Stimulated activated CD4-positive, alpha-beta T cell treated with anti-CD3 and anti-CD28 coated beads, Interleukin-1b, Interleukin-23, amount 100 ng/mL, for 4 hours (primary cell): ENCODE data around the gene SORCS2.

ENCODE experiments used
- DNase-seq, 2 donors: peaks; one replicate each; pipeline ENCODE4 v3.0.0-alpha.2; 2020; ENCODE audit warnings: low read depth in 2 of 2

SORCS2 gene

GRCh38 chr4:7353846-7354610, 161.7 kb downstream of the SORCS2 start:
- DNase-seq, result no peak

DNA sequence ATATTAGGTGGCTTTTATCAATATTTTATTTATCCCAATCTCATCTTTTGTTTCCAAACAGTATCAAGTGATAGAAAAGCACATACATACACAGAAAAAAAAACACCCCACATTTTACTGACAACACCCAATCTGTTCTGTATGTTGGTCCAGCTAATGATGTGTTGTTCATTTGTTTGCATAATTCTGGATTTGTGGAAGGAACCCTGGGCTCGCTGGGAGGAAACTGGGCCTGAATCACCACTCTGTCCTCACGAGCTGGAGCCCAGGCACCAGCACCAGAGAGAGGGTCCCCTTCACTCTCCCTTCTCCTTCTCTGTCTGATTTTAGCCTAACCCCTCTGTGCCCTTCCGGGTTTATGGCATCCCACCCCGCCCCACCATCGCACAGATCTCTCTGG, 162.6 kb downstream of the SORCS2 start:
- DNase-seq, result no peak

DNA sequence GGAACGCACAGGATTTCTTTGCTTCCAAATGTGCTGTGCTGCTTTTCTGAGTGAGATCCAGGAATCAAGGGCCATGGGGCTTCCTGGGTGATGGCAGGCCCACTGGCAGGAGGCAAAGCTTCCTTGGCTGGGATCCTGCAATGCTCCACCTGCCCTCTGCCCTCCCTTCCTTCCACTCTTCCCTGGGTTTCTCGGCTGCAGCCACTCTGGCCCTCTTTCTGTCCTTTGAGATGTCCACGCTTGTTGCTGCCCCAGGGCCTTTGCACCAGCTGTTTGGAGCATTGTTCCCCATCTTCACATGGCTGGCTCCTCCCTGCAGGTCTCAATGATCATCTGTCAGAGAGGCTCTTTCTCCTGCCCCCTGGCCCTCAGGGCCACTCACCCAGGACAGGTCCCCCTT, 163.5 kb downstream of the SORCS2 start:
- DNase-seq, result no peak

DNA sequence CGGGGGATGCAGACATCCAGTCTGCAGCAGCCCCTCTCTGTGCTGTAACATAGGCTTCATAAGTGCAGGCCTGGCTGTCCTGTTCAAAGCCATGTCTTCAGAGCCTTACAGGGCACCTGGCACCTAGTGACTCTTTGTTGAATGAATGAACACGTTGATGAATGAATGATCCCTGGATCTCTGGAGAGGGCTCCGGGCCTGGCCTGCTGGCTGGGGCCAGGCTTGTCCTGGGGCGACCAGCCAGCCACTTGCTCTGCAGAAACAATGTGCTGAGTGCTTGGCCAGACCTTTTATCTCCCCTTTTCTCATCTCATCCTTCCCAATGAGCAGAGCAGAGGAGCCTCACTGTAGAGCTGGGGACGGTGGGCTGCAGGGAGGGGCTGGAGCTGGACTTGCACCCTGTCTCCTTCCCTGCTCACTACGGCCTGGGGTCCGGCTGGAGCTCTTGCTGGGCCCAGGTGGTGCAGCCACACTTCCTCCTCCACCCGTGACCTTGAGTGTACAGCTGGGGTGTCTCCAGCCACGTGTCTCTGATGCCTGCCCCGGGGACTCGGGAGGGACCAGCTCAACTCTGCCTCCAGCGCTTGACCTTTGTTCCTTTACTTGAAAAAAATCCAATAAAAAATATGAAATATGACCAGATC, 164.5 kb downstream of the SORCS2 start:
- no peak for DNase-seq

DNA sequence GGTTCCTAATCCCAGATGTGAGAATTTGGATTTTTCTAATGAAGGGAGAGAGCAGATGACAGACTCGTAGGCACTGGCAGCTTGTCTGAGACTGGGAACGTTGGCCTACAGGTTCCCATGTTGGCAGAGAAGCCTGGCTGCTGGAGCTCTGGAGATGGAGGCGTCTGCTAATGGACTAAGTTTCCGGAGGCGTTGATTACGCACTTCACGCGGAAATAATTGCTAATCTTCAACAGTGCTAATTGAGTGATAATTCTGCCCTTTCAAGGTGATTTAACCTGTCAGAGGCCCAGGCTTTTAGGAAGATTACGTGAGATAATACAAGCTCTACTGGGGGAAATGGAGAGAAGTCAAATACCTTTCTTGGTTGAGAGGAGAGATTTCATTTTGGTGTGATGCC, 165.0 kb downstream of the SORCS2 start:
- DNase-seq, result no peak

GRCh38 chr4:7358100-7358735, 165.9 kb downstream of the SORCS2 start:
- no peak for DNase-seq

GRCh38 chr4:7359400-7360062, 167.2 kb downstream of the SORCS2 start:
- DNase-seq, result no peak

DNA sequence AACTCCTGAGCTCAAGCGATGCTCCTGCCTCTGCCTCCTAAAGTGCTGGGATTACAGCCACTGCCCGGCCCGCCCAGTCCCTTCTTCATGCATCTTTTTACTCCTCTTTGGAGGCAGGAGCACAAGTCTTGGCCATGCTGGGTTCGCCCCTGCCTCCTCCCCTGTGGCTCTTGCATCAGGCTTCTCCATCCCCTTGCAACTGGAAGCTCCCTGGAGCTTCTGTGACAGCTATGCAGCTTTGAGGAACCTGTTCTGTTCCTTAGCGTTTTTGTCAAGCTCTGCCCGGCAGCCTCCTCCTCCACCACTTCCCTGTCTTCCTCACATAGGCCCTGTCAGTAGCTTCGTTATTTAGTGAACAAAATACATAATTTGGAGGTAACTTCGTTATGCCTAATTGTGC, 168.5 kb downstream of the SORCS2 start:
- no peak for DNase-seq

DNA sequence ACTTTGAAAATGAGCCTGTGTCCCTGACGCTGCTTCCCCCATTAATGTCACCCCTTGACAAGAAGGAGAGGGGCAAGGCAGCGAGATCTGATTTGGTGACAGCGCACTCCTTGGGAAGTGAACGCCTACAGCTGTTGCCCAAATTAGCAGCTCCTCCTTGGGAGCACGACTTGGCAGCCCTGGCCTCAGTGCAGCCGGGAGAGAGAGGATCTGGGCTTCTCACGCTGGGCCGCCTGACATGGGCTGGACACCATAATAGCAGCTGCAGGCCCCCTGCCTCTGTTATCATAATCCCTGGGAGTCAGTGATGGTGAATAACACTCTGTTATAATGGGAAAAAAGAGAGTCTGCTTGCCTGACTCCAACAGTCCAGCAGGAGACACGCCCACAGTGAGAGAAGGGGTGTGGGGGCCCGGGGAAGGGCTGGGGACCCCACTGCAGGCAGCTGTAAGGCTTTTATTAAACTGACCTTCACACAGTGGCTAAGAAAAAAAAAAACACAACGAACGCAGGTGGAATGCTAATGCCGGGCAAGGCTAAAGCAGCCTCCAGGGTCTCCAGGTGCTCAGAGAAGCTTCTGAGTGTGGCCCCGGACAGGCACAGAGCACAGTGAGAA, 169.1 kb downstream of the SORCS2 start:
- no peak for DNase-seq

DNA sequence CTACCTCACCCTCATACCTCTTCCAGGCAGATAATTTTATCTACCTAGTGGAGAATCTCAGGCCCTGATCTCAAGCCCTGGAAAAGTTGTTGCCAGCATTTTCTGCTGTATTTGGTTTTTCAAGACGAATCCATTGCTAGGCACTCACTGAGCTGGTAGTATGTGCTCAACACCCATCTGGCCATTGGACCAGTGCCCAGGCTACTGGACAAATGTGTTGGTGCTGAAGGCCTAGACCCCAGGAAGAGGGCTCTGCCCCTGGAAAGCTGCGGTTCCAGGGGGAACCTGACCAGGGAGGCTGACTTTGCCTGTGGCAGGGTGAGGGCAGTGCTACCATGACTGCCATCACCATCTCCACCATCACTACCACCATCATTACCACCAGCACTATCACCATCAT, 170.0 kb downstream of the SORCS2 start:
- no peak for DNase-seq

- DNase-seq, result no peak
Observed at GRCh38 chr4:7362862-7363430, 170.6 kb downstream of the SORCS2 start.

DNA sequence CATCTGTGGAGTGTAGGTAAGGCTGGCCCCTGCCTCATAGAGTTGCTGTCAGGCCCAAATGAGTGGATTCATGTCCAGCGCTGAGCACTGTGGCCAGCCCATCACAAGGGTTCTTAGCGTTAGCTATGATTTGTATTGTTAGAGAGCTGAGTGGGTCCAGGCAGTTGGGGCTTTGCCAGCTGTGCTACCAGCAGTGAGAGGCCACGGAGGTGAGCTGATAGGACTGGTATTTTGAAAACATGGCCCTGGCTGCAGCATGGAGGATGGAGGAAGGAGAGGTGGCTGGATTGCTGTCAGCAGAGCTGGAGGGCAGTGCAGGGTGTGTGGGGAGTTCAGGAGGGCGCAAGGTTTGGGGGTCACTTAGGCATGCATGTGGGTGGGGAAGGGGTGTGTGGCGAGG, 172.6 kb downstream of the SORCS2 start:
- no peak for DNase-seq

DNA sequence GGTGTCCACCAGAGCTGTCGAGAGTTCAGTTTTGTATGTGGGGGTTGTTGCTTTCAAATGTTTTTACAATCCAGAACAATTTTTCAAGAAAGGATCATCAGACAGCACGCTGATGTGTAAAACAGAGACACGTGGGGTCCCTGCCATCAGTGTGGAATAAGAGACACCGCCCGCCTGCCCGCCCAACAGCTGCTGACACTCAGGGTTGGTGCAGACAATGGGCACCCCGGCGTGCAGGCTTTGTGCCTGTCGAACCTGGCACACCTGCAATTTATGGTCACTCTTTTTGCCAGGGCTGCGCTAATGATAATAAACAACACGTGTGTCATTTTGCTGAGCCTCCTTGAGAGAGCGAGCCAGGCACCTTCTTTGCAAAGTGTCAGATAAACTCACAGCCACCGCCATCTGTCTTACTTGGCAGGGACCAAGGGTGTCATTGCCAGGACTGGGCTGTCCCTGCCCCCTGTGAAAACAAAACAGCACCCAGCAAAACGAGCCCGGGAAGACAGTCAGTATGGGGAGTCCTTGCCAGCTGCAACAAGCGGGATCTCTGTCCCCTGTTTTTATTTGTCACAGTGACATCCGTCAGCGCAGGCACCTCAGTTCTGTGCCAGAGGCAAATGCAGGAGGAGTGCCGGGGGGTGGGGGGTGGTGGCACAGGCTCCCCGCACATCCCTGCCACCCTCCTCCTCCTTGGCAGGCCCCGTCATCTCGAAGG, 173.3 kb downstream of the SORCS2 start:
- DNase-seq, result no peak

DNA sequence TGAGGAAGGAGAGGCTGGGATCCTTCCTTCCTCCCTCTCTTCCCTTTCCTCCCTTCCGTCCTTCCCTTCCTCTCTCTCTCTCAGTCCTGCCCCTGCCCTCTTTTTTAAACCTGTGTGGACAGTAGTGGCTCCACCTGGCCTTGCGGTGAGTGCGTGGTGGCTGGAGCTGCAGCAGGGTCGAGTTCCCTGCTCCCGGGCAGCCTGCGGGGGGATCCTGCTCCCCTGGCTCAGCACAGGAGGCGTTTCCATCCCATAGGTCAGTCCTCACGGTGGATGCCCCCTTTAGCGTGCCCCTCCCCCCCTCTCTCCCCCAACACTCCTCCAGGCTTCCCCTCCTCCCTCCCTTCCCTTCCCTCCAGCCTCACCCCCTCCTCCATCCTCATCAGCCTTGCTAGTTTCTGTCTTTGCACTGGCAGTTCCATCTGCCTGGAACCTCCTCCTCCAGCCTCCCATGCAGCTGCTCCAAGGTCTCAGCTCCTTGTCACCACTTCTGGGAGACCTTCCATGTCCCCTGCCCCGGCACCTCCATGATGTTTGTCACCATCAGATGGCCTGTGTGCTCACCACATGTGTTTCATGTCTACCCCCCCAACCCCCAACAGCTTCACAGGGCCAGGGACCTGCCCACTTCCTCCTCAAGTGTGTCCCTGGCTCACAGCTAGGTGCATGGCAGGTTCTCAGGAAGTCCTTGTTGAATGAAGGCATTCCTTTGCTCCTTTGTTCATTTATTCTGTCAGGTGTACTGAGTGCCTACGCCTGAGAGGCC, 174.0 kb downstream of the SORCS2 start:
- no peak for DNase-seq

- no peak for DNase-seq
Observed at GRCh38 chr4:7366954-7367353, 174.6 kb downstream of the SORCS2 start.

- no peak for DNase-seq
Observed at GRCh38 chr4:7367406-7367805, 175.1 kb downstream of the SORCS2 start.

GRCh38 chr4:7367864-7368277, 175.5 kb downstream of the SORCS2 start:
- DNase-seq, result no peak

DNA sequence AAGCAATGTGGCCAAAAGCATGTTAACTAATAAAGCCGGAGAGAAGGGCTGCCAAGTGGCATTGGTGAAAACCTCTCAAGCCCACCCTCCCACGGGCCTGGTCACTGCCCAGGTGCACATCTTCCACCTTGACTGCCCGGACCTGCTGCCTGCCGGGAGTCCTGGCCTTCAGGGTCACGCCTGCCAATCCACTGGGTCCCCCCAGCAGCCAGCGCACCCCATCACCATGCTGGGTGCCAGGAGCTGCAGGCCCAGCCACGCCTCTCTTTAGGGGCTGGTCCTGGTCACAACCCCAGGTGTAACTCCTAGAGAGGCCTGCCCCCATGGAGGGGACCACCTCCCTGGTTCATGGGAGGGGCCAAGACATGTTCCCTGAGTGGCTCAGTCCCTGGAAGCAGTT, 176.0 kb downstream of the SORCS2 start:
- DNase-seq, result no peak

DNA sequence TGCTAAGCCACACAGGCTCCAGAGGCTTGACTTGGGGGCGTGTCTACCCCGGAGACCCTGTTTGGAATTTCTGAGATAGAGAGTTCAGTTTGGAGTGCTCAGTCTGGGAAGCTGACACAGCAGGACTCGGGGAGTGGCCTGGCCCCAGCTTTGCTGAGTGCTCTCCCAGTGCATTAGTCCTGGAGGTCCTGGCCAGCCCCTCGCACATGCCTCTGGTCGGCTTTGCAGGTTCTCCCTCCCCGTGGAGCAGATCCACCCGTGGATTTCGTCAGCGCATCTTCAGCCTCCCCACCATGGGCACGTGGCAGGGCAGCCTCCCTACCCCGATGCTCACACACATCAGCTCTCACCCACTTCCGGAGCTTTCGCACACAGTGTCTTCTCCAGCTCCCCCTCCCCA, 177.2 kb downstream of the SORCS2 start:
- no peak for DNase-seq

DNA sequence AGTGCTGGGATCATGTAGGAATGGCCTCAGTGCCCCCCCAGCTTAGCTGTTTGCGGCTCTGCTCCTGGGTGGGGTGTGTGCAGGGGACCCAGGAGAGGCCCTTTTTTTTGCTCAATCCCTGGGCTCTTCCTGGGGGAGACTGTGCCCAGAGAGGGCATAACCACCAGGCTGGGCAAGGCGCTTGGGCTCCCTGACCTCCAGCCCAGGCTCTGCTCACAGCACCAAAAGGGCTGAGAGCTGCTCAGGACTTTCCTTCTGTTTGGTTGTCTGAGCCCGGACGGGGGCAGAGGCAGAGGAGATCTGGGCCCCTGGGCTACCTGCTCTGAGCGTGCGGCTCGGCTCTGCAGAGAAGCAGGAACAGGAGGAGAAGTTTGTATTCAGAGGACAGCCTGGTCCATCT, 177.7 kb downstream of the SORCS2 start:
- no peak for DNase-seq
